ENCODE results near the gene DOCK10. TPM values are rescaled to one million over a fixed set of nuclear protein-coding genes. Genes with fewer than 3 reads are reported as not detected.

The DOCK10 gene
- total RNA-seq, 1 experiment from 2014 or later, result 2.9 TPM

- Mint-ChIP-seq H3K27ac (no peak overlapping the region; the same call in 1 of the 2 replicates), H3K27me3 (ENCODE audit: low read depth) (peaks cover 7% of the 10 kb centered on the region), H3K4me3 (no peak overlapping the region), H3K9me3 (peaks cover 18% of the 10 kb centered on the region), H3K36me3 (peaks cover 8% of the 10 kb centered on the region), H3K4me1 (peaks cover 33% of the 10 kb centered on the region)
- peak; percentile 90 for ATAC-seq
- DNase-seq (ENCODE audit: low spot score), result no peak
- no peak for TF ChIP-seq TEAD4 (CRISPR knock-in tag; IDR thresholded peaks at IDR 0.05)
- no peak for TF ChIP-seq ATF2 (CRISPR knock-in tag; IDR thresholded peaks at IDR 0.05; ENCODE audit: borderline replicate concordance, low read depth)
- TF ChIP-seq FOXP4 (CRISPR knock-in tag; IDR thresholded peaks at IDR 0.05), result no peak
- no peak for TF ChIP-seq IRF1 (CRISPR knock-in tag; IDR thresholded peaks at IDR 0.05)
- no peak for TF ChIP-seq HMGXB4 (CRISPR knock-in tag; IDR thresholded peaks at IDR 0.05)
- TF ChIP-seq RELA (CRISPR knock-in tag; IDR thresholded peaks at IDR 0.05; ENCODE audit: borderline replicate concordance), result no peak
- no peak for TF ChIP-seq KAT7 (CRISPR knock-in tag; IDR thresholded peaks at IDR 0.05; ENCODE audit: borderline replicate concordance)
- TF ChIP-seq USF2 (CRISPR knock-in tag; IDR thresholded peaks at IDR 0.05), result no peak
- TF ChIP-seq, protein P1, sequence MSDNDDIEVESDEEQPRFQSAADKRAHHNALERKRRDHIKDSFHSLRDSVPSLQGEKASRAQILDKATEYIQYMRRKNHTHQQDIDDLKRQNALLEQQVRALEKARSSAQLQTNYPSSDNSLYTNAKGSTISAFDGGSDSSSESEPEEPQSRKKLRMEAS (CRISPR knock-in tag; IDR thresholded peaks at IDR 0.05), result no peak
- no peak for TF ChIP-seq SMAD4 (CRISPR knock-in tag; IDR thresholded peaks at IDR 0.05)
- no peak for TF ChIP-seq PREB (CRISPR knock-in tag; IDR thresholded peaks at IDR 0.05; ENCODE audit: borderline replicate concordance)
- no peak for TF ChIP-seq HMGA2 (CRISPR knock-in tag; IDR thresholded peaks at IDR 0.05)
- TF ChIP-seq E2F1 (CRISPR knock-in tag; IDR thresholded peaks at IDR 0.05), result no peak
- TF ChIP-seq GABPB1 (CRISPR knock-in tag; IDR thresholded peaks at IDR 0.05), result no peak
- TF ChIP-seq ATF3 (CRISPR knock-in tag; conservative IDR thresholded peaks at IDR 0.05), result no peak
- TF ChIP-seq, protein P2, sequence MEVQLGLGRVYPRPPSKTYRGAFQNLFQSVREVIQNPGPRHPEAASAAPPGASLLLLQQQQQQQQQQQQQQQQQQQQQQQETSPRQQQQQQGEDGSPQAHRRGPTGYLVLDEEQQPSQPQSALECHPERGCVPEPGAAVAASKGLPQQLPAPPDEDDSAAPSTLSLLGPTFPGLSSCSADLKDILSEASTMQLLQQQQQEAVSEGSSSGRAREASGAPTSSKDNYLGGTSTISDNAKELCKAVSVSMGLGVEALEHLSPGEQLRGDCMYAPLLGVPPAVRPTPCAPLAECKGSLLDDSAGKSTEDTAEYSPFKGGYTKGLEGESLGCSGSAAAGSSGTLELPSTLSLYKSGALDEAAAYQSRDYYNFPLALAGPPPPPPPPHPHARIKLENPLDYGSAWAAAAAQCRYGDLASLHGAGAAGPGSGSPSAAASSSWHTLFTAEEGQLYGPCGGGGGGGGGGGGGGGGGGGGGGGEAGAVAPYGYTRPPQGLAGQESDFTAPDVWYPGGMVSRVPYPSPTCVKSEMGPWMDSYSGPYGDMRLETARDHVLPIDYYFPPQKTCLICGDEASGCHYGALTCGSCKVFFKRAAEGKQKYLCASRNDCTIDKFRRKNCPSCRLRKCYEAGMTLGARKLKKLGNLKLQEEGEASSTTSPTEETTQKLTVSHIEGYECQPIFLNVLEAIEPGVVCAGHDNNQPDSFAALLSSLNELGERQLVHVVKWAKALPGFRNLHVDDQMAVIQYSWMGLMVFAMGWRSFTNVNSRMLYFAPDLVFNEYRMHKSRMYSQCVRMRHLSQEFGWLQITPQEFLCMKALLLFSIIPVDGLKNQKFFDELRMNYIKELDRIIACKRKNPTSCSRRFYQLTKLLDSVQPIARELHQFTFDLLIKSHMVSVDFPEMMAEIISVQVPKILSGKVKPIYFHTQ (CRISPR knock-in tag; IDR thresholded peaks at IDR 0.05), result no peak
- POLR2A ChIA-PET, result interaction anchor here (0.5 kb wide), 1 partner anchor 53 kb away, joined by 3 read pairs; no protein-coding TSS in a partner anchor
- CTCF ChIA-PET, result no interaction called here
Measured at GRCh38 chr2:225073198-225073597, 30.9 kb upstream of the DOCK10 start.
